Activated naive CD4-positive, alpha-beta T cell treated with anti-CD3 and anti-CD28 coated beads for 36 hours (primary cell): Measurements from ENCODE around the gene COLEC11. TPM values are rescaled to one million over a fixed set of nuclear protein-coding genes. Genes with fewer than 3 reads are reported as not detected.
"Not testable (repeated sequence)": the region's sequence is repeated elsewhere in the genome, so short reads cannot be mapped to it uniquely, and the experiment has no call there.

Experiments
- CTCF ChIA-PET: fragments of 350-600 bp; sonication (Branson Sonifier 250); formaldehyde crosslinking; loops from one replicate; lab custom pipeline; 2021; ENCODE audit warnings: antibody characterized with exemption; lab: Charles Lee
- DNase-seq: peaks from one replicate; pipeline ENCODE4 v3.0.0-alpha.2; 2020
- H3K27ac Mint-ChIP-seq: one replicate; pipeline ENCODE4 v1.8.0; 2021; ENCODE audit warnings: mild to moderate bottlenecking, mixed read lengths
- H3K27me3 Mint-ChIP-seq: one replicate; pipeline ENCODE4 v1.8.0; 2021; ENCODE audit warnings: low read depth, mixed read lengths
- H3K36me3 Mint-ChIP-seq: one replicate; pipeline ENCODE4 v1.8.0; 2021; ENCODE audit warnings: low read depth, mixed read lengths
- H3K4me1 Mint-ChIP-seq: one replicate; pipeline ENCODE4 v1.8.0; 2021; ENCODE audit warnings: low read depth, mixed read lengths
- H3K4me3 Mint-ChIP-seq: one replicate; pipeline ENCODE4 v1.8.0; 2021; ENCODE audit warnings: mild to moderate bottlenecking, moderate library complexity, mixed read lengths
- H3K9me3 Mint-ChIP-seq: one replicate; pipeline ENCODE4 v1.8.0; 2021; ENCODE audit warnings: mixed read lengths
- intact Hi-C: fragments of 100-400 bp; cut with micrococcal nuclease; formaldehyde crosslinking; loops from one replicate; pipeline ENCODE4 v1.15.1; 2023
- total RNA-seq, 2 experiments: library from RNA; stranded (reverse); gene quantifications; one replicate each; pipeline ENCODE4 v1.2.3, GENCODE V29; 2021

Gene COLEC11
- total RNA-seq, 2 experiments from 2014 or later = 0.15 TPM; not detected in 1

- H3K27ac Mint-ChIP-seq = peak overlapping the region; percentile 8
- no peaks in the 10 kb centered on the region for H3K9me3 Mint-ChIP-seq
- H3K4me3 Mint-ChIP-seq = no peak overlapping the region
Observed at GRCh38 chr2:3659447-3660432, 64.8 kb downstream of the COLEC11 start.

GRCh38 chr2:3660640-3661039 lies 65.7 kb downstream of the COLEC11 start:
- CTCF ChIA-PET, intact Hi-C loops, H3K4me3 Mint-ChIP-seq, H3K4me1 Mint-ChIP-seq, H3K27me3 Mint-ChIP-seq, H3K36me3 Mint-ChIP-seq, H3K9me3 Mint-ChIP-seq: not testable (repeated sequence)
- peak; percentile 41 for DNase-seq
- peak overlapping the region; percentile 48 for H3K27ac Mint-ChIP-seq

More at GRCh38 chr2:3659447-3660432, 64.8 kb downstream of the COLEC11 start:
- peaks cover 3% of the 10 kb centered on the region for H3K4me1 Mint-ChIP-seq
- no peak for DNase-seq
- CTCF ChIA-PET = no interaction called here
- no peaks in the 10 kb centered on the region for H3K36me3 Mint-ChIP-seq
- intact Hi-C loops = loop anchor here (10.0 kb wide), 1 partner anchor 485 kb away; no protein-coding TSS in a partner anchor
- H3K27me3 Mint-ChIP-seq = no peaks in the 10 kb centered on the region

GRCh38 chr2:3661149-3661660 lies 66.3 kb downstream of the COLEC11 start:
- H3K27me3 Mint-ChIP-seq = no peaks in the 10 kb centered on the region
- no peaks in the 10 kb centered on the region for H3K9me3 Mint-ChIP-seq
- H3K36me3 Mint-ChIP-seq = no peaks in the 10 kb centered on the region
- peaks cover 3% of the 10 kb centered on the region for H3K4me1 Mint-ChIP-seq
- CTCF ChIA-PET = no interaction called here
- intact Hi-C loops = no loop called here
- DNase-seq = no peak
- H3K4me3 Mint-ChIP-seq = no peak overlapping the region
- H3K27ac Mint-ChIP-seq = no peak overlapping the region

GRCh38 chr2:3662239-3662638 lies 67.3 kb downstream of the COLEC11 start:
- Mint-ChIP-seq H3K27me3 (no peaks in the 10 kb centered on the region), H3K36me3 (no peaks in the 10 kb centered on the region), H3K4me1 (peaks cover 3% of the 10 kb centered on the region), H3K9me3 (no peaks in the 10 kb centered on the region), H3K4me3 (no peak overlapping the region), H3K27ac (no peak overlapping the region)
- no peak for DNase-seq
- intact Hi-C loops = no loop called here
- CTCF ChIA-PET = no interaction called here

GRCh38 chr2:3664118-3664517 lies 69.2 kb downstream of the COLEC11 start:
- Mint-ChIP-seq H3K27me3 (no peaks in the 10 kb centered on the region), H3K27ac (no peak overlapping the region), H3K4me1 (peaks cover 3% of the 10 kb centered on the region), H3K4me3 (no peak overlapping the region), H3K9me3 (no peaks in the 10 kb centered on the region), H3K36me3 (no peaks in the 10 kb centered on the region)
- intact Hi-C loops = no loop called here
- CTCF ChIA-PET = no interaction called here
- no peak for DNase-seq

- Mint-ChIP-seq H3K27me3 (no peaks in the 10 kb centered on the region), H3K9me3 (no peaks in the 10 kb centered on the region)
- CTCF ChIA-PET = interaction anchor here (1.2 kb wide), 1 partner anchor 63 kb away, joined by 3 read pairs; no protein-coding TSS in a partner anchor
Observed at GRCh38 chr2:3664925-3665324, 70.0 kb downstream of the COLEC11 start.

GRCh38 chr2:3665886-3666612 lies 71.1 kb downstream of the COLEC11 start:
- Mint-ChIP-seq H3K4me1 (no peaks in the 10 kb centered on the region), H3K4me3 (no peak overlapping the region), H3K27me3 (no peaks in the 10 kb centered on the region), H3K27ac (no peak overlapping the region), H3K36me3 (no peaks in the 10 kb centered on the region), H3K9me3 (no peaks in the 10 kb centered on the region)
- intact Hi-C loops = no loop called here
- CTCF ChIA-PET = interaction anchor here (0.8 to 1.2 kb wide), 3 partner anchors 14 to 84 kb away, joined by 3 to 4 read pairs (median 3); no protein-coding TSS in a partner anchor
- DNase-seq = no peak

More at GRCh38 chr2:3664925-3665324, 70.0 kb downstream of the COLEC11 start:
- no peak for DNase-seq
- no peak overlapping the region for H3K27ac Mint-ChIP-seq
- intact Hi-C loops = no loop called here
- H3K36me3 Mint-ChIP-seq = no peaks in the 10 kb centered on the region
- peaks cover 3% of the 10 kb centered on the region for H3K4me1 Mint-ChIP-seq
- H3K4me3 Mint-ChIP-seq = no peak overlapping the region

GRCh38 chr2:3666613-3666975 lies 71.7 kb downstream of the COLEC11 start:
- no peak for DNase-seq
- H3K4me1 Mint-ChIP-seq = no peaks in the 10 kb centered on the region

GRCh38 chr2:3667151-3667631 lies 72.3 kb downstream of the COLEC11 start:
- Mint-ChIP-seq H3K27me3 (no peaks in the 10 kb centered on the region), H3K9me3 (no peaks in the 10 kb centered on the region), H3K36me3 (no peaks in the 10 kb centered on the region), H3K4me3 (no peak overlapping the region), H3K4me1 (no peaks in the 10 kb centered on the region), H3K27ac (no peak overlapping the region)
- intact Hi-C loops = no loop called here
- CTCF ChIA-PET = interaction anchor here (0.8 kb wide), 1 partner anchor 16 kb away, joined by 4 read pairs; no protein-coding TSS in a partner anchor
- no peak for DNase-seq

More at GRCh38 chr2:3666613-3666975, 71.7 kb downstream of the COLEC11 start:
- no peaks in the 10 kb centered on the region for H3K27me3 Mint-ChIP-seq
- CTCF ChIA-PET = interaction anchor here (1.1 kb wide), 1 partner anchor 15 kb away, joined by 3 read pairs; no protein-coding TSS in a partner anchor
- intact Hi-C loops = no loop called here
- no peak overlapping the region for H3K4me3 Mint-ChIP-seq
- no peak overlapping the region for H3K27ac Mint-ChIP-seq
- H3K36me3 Mint-ChIP-seq = no peaks in the 10 kb centered on the region
- H3K9me3 Mint-ChIP-seq = no peaks in the 10 kb centered on the region

GRCh38 chr2:3669656-3670055 lies 74.7 kb downstream of the COLEC11 start:
- no peak overlapping the region for H3K4me3 Mint-ChIP-seq
- CTCF ChIA-PET = no interaction called here
- H3K36me3 Mint-ChIP-seq = no peaks in the 10 kb centered on the region
- H3K27ac Mint-ChIP-seq = no peak overlapping the region
- no peaks in the 10 kb centered on the region for H3K4me1 Mint-ChIP-seq
- H3K9me3 Mint-ChIP-seq = no peaks in the 10 kb centered on the region
- intact Hi-C loops = no loop called here
- no peaks in the 10 kb centered on the region for H3K27me3 Mint-ChIP-seq
- DNase-seq = no peak

GRCh38 chr2:3670376-3670775 lies 75.5 kb downstream of the COLEC11 start:
- H3K36me3 Mint-ChIP-seq = no peaks in the 10 kb centered on the region

GRCh38 chr2:3670941-3671340 lies 76.0 kb downstream of the COLEC11 start:
- Mint-ChIP-seq H3K4me3 (no peak overlapping the region), H3K27me3 (no peaks in the 10 kb centered on the region), H3K9me3 (no peaks in the 10 kb centered on the region), H3K36me3 (no peaks in the 10 kb centered on the region), H3K4me1 (no peaks in the 10 kb centered on the region), H3K27ac (no peak overlapping the region)
- no peak for DNase-seq
- intact Hi-C loops = no loop called here
- CTCF ChIA-PET = no interaction called here

More at GRCh38 chr2:3670376-3670775, 75.5 kb downstream of the COLEC11 start:
- H3K9me3 Mint-ChIP-seq = no peaks in the 10 kb centered on the region
- CTCF ChIA-PET = no interaction called here
- intact Hi-C loops = no loop called here
- H3K27ac Mint-ChIP-seq = no peak overlapping the region
- H3K27me3 Mint-ChIP-seq = no peaks in the 10 kb centered on the region
- H3K4me3 Mint-ChIP-seq = no peak overlapping the region
- H3K4me1 Mint-ChIP-seq = no peaks in the 10 kb centered on the region
- no peak for DNase-seq
